Neural progenitor cell (in vitro differentiated cells): ENCODE data around the gene DLX5. TPM values are rescaled to one million over a fixed set of nuclear protein-coding genes. Genes with fewer than 3 reads are reported as not detected.

ENCODE experiments used
- DNase-seq: peaks from one replicate; pipeline ENCODE4 v3.0.0-alpha.2; 2016; ENCODE audit warnings: low spot score
- H2AFZ ChIP-seq: fragments of 200-600 bp; sonication (generic); replicated peaks from 2 replicates; pipeline ENCODE4 v1.6.1; 2016; ENCODE audit warnings: antibody characterized with exemption
- H3F3A ChIP-seq: fragments of 200-600 bp; sonication (generic); 2 replicates; pipeline ENCODE4 v1.6.1; 2016; ENCODE audit warnings: antibody characterized with exemption, low read depth
- H3K27ac ChIP-seq: fragments of 200-600 bp; sonication (generic); 2 replicates; pipeline ENCODE4 v1.5.1; 2016; ENCODE audit warnings: mild to moderate bottlenecking
- H3K27me3 ChIP-seq: fragments of 200-600 bp; sonication (generic); 2 replicates; pipeline ENCODE4 v1.6.1; 2016; ENCODE audit warnings: mild to moderate bottlenecking, moderate library complexity
- H3K36me3 ChIP-seq: fragments of 200-600 bp; sonication (generic); 2 replicates; pipeline ENCODE4 v1.5.1; 2016
- H3K4me1 ChIP-seq: fragments of 200-600 bp; sonication (generic); 2 replicates; pipeline ENCODE4 v1.6.1; 2016; ENCODE audit warnings: mixed run types
- H3K4me2 ChIP-seq: fragments of 200-600 bp; sonication (generic); 2 replicates; pipeline ENCODE4 v1.6.1; 2016
- H3K4me3 ChIP-seq: fragments of 200-600 bp; sonication (generic); 2 replicates; pipeline ENCODE4 v1.5.1; 2016
- H3K79me2 ChIP-seq: fragments of 200-600 bp; sonication (generic); 2 replicates; pipeline ENCODE4 v1.6.1; 2016; ENCODE audit warnings: low read depth
- H3K9ac ChIP-seq: fragments of 200-600 bp; sonication (generic); 2 replicates; pipeline ENCODE4 v1.6.1; 2016
- H3K9me3 ChIP-seq: fragments of 200-600 bp; sonication (generic); 2 replicates; pipeline ENCODE4 v1.5.1; 2016; ENCODE audit warnings: low read depth
- H4K20me1 ChIP-seq: fragments of 200-600 bp; sonication (generic); 2 replicates; pipeline ENCODE4 v1.6.1; 2016; ENCODE audit warnings: low read depth
- H3K27ac Mint-ChIP-seq: 3 replicates; pipeline ENCODE4 v1.8.0; 2021; ENCODE audit warnings: mixed read lengths
- H3K27me3 Mint-ChIP-seq: 2 replicates; pipeline ENCODE4 v1.8.0; 2022; ENCODE audit warnings: low read depth, mild to moderate bottlenecking, inconsistent platforms, moderate library complexity, mixed read lengths; ENCODE audit not compliant: insufficient read depth
- H3K36me3 Mint-ChIP-seq: 3 replicates; pipeline ENCODE4 v1.8.0; 2021; ENCODE audit warnings: mixed read lengths
- H3K4me1 Mint-ChIP-seq: 3 replicates; pipeline ENCODE4 v1.8.0; 2021; ENCODE audit warnings: mixed read lengths
- H3K4me3 Mint-ChIP-seq: 3 replicates; pipeline ENCODE4 v1.8.0; 2021; ENCODE audit warnings: mild to moderate bottlenecking, moderate library complexity, mixed read lengths
- H3K9me3 Mint-ChIP-seq: 3 replicates; pipeline ENCODE4 v1.8.0; 2020; ENCODE audit warnings: mixed read lengths
- CTCF ChIP-seq: fragments of 200-600 bp; sonication (generic); IDR thresholded peaks from 2 replicates; pipeline ENCODE4 v1.5.1; 2017; ENCODE audit warnings: antibody characterized with exemption, mild to moderate bottlenecking
- EZH2 ChIP-seq: fragments of 200-600 bp; sonication (generic); IDR thresholded peaks from 2 replicates; pipeline ENCODE4 v1.6.1; 2017; ENCODE audit warnings: antibody characterized with exemption, mild to moderate bottlenecking, moderate library complexity
- EZH2phosphoT487 ChIP-seq: fragments of 200-600 bp; sonication (generic); IDR thresholded peaks from 2 replicates; pipeline ENCODE4 v1.6.1; 2017; ENCODE audit warnings: antibody characterized with exemption
- total RNA-seq: library from RNA; depleted of rRNA; stranded (reverse); fragments of >200 nt; gene quantifications from 2 replicates; pipeline ENCODE4 v1.2.3, GENCODE V29; 2015; ENCODE audit warnings: low replicate concordance

DLX5 gene
- total RNA-seq, 1 donor from 2014 or later, result not detected

- Mint-ChIP-seq H3K36me3 (peaks cover 2% of the 10 kb centered on the region), H3K27ac (no peak overlapping the region), H3K4me3 (peak overlapping the region; percentile 79), H3K27me3 (peaks cover 94% of the 10 kb centered on the region), H3K9me3 (no peaks in the 10 kb centered on the region), H3K4me1 (peaks cover 47% of the 10 kb centered on the region)
- H3K9me3 ChIP-seq, result no peaks in the 10 kb centered on the region
- H3K27me3 ChIP-seq, result peaks cover 100% of the 10 kb centered on the region
- H3K36me3 ChIP-seq, result no peaks in the 10 kb centered on the region
- H3K79me2 ChIP-seq, result no peaks in the 10 kb centered on the region
- peak overlapping the region; percentile 78 for H3K4me2 ChIP-seq
- H4K20me1 ChIP-seq, result peaks cover 92% of the 10 kb centered on the region
- H3F3A ChIP-seq, result peaks cover 37% of the 10 kb centered on the region
- no peak overlapping the region for H3K27ac ChIP-seq
- peak; percentile 89 for TF ChIP-seq EZH2
- peak; percentile 16 for TF ChIP-seq CTCF
- peak; percentile 82 for TF ChIP-seq EZH2phosphoT487
- peak; percentile 81 for DNase-seq
- peak overlapping the region; percentile 63 for H2AFZ ChIP-seq
- peak overlapping the region; percentile 45 for H3K4me3 ChIP-seq
- peaks cover 48% of the 10 kb centered on the region for H3K4me1 ChIP-seq
- H3K9ac ChIP-seq, result no peak overlapping the region
These were observed 3.5 kb downstream of the DLX5 start for GRCh38 chr7:97020996-97021746.

- Histone ChIP-seq H3K9me3 (no peaks in the 10 kb centered on the region), H3K4me3 (peak overlapping the region; percentile 45), H3F3A (peaks cover 33% of the 10 kb centered on the region), H4K20me1 (peaks cover 92% of the 10 kb centered on the region), H3K79me2 (no peaks in the 10 kb centered on the region), H3K4me1 (peaks cover 42% of the 10 kb centered on the region), H3K27ac (no peak overlapping the region), H3K27me3 (peaks cover 100% of the 10 kb centered on the region), H3K36me3 (no peaks in the 10 kb centered on the region), H3K9ac (no peak overlapping the region), H2AFZ (peak overlapping the region; percentile 63), H3K4me2 (peak overlapping the region; percentile 78)
- Mint-ChIP-seq H3K9me3 (no peaks in the 10 kb centered on the region), H3K27me3 (peaks cover 94% of the 10 kb centered on the region), H3K4me1 (peaks cover 44% of the 10 kb centered on the region), H3K27ac (no peak overlapping the region), H3K4me3 (peak overlapping the region; percentile 25), H3K36me3 (peaks cover 2% of the 10 kb centered on the region)
- peak; percentile 58 for DNase-seq
- TF ChIP-seq EZH2 (peak; percentile 13), EZH2phosphoT487 (peak; percentile 83), CTCF (no peak)
These were observed 4.0 kb downstream of the DLX5 start for GRCh38 chr7:97020601-97020995.

- H3K27ac Mint-ChIP-seq, result no peak overlapping the region
- H3K4me1 Mint-ChIP-seq, result peaks cover 40% of the 10 kb centered on the region
- peaks cover 94% of the 10 kb centered on the region for H3K27me3 Mint-ChIP-seq
- H3K27ac ChIP-seq, result no peak overlapping the region
- H3K79me2 ChIP-seq, result no peaks in the 10 kb centered on the region
- no peaks in the 10 kb centered on the region for H3K36me3 ChIP-seq
- peaks cover 100% of the 10 kb centered on the region for H3K27me3 ChIP-seq
- H3F3A ChIP-seq, result peaks cover 33% of the 10 kb centered on the region
- no peaks in the 10 kb centered on the region for H3K9me3 Mint-ChIP-seq
- H3K4me3 ChIP-seq, result no peak overlapping the region
- H3K4me1 ChIP-seq, result peaks cover 41% of the 10 kb centered on the region
- TF ChIP-seq EZH2, result no peak
- no peak for TF ChIP-seq EZH2phosphoT487
- TF ChIP-seq CTCF, result no peak
- H4K20me1 ChIP-seq, result peaks cover 92% of the 10 kb centered on the region
- no peak overlapping the region for H3K4me2 ChIP-seq
- peaks cover 2% of the 10 kb centered on the region for H3K36me3 Mint-ChIP-seq
- H3K4me3 Mint-ChIP-seq, result no peak overlapping the region
- no peak overlapping the region for H2AFZ ChIP-seq
- no peaks in the 10 kb centered on the region for H3K9me3 ChIP-seq
- no peak overlapping the region for H3K9ac ChIP-seq
- DNase-seq, result no peak
These were observed 4.9 kb downstream of the DLX5 start for GRCh38 chr7:97019710-97020225.
